ENCODE data around the gene OR6K2. TPM values are rescaled to one million over a fixed set of nuclear protein-coding genes. Genes with fewer than 3 reads are reported as not detected.

OR6K2 gene
- total and polyA plus RNA-seq, 2 of the 13 experiments (the other 11 are each of a cell fraction or from before 2014, with no cell fraction given): not detected

DNA sequence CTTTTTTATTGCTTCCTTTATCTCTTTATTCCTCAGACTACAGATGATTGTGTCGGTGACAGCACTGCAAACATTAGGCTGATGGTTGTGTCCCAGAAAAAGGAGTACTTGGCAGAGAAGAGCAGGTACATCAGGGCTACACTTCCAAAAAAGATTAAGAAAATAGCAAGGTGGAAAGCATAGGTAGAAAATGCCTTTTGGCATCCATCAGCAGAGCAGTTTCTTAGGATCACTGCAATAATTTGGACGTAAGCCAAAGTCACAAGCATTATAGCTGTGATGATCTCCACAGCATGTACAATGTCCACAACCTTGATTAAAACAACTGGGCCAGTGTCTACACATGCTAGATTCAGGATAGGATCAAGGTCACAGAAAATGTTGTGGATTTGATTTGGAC lies 5.9 kb downstream of the OR6K2 start:
- Histone ChIP-seq H3K79me2 (ENCODE audit: insufficient read depth, low read length) (no peaks in the 10 kb centered on the region), H3K4me1 (ENCODE audit: insufficient read depth, low read length) (no peaks in the 10 kb centered on the region), H3K36me3 (replicated peaks in 1 of 2; ENCODE audit: control insufficient read depth in 1 of 2, insufficient read depth in 2 of 2, low read length in 2 of 2) (no peaks in the 10 kb centered on the region), H2AFZ (ENCODE audit: low read length) (no peak overlapping the region), H3K9ac (ENCODE audit: insufficient read depth, low read depth, low read length) (no peak overlapping the region), H4K20me1 (ENCODE audit: insufficient read depth, low read length) (no peaks in the 10 kb centered on the region), H3K9me3 (ENCODE audit: low read length) (no peaks in the 10 kb centered on the region), H3K4me2 (ENCODE audit: low read depth, low read length) (no peak overlapping the region), H3K4me3 (replicated peaks in 1 of 3; ENCODE audit: insufficient read depth in 1 of 3, low read depth in 2 of 3, low read length in 3 of 3) (no peak overlapping the region), H3K27ac (ENCODE audit: extremely low read length, insufficient read depth, low read length) (no peak overlapping the region), H3K27me3 (ENCODE audit: control insufficient read depth in 1 of 2, insufficient read depth in 2 of 2, low read length in 2 of 2) (no peaks in the 10 kb centered on the region)
- in situ Hi-C loops (cut with HindIII; ENCODE audit: extremely low pct_ligation_motif_present, low pct_unique_long_range_greater_than_20kb) (no loop called here), intact Hi-C loops (cut with micrococcal nuclease; ENCODE audit: unreplicated experiment) (no loop called here)
- no peak for TF ChIP-seq STAT5B (CRISPR knock-in tag; IDR thresholded peaks at IDR 0.05)
- no peak for TF ChIP-seq NFRKB (IDR thresholded peaks at IDR 0.05)
- no peak for TF ChIP-seq SRSF4 (IDR thresholded peaks at IDR 0.05; ENCODE audit: low read depth, low read length, poor library complexity, severe bottlenecking)
- TF ChIP-seq ZKSCAN8 (CRISPR knock-in tag; IDR thresholded peaks at IDR 0.05; ENCODE audit: borderline replicate concordance): no peak
- no peak for DNase-seq (ENCODE audit: low spot score)
- BruUV-seq (replicated peaks): no TSS peak
- POLR2A ChIA-PET: no interaction called here
- CTCF ChIA-PET (ENCODE audit: low intra/inter-chr PET ratio, low total read pairs): no interaction called here
- WGBS (ENCODE audit: low lambda C conversion rate): 11% methylated on average over 2 of the region's 2 CpGs
- no peak for FAIRE-seq
- ATAC-seq: no peak

DNA sequence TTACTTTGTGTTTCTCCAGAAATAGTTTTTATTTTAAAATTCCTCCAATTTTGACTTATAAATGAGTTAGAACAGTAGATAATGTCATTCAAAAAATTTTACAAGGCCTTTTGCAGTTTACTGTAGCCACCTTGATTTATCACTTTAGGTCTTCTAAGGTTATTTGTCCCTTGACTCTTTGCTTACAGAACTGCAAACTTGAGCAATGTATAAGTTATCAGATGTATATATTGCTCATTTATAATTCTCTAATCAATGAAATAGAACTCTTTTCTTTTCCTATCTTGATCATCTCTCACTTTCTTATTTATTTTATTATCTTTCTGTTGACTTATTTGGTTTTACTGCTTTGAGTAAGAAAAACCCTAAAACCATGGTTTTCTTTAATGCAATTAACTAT lies 8.1 kb downstream of the OR6K2 start:
- no peaks in the 10 kb centered on the region for H3K27me3 ChIP-seq (ENCODE audit: control insufficient read depth in 1 of 2, insufficient read depth in 2 of 2, low read length in 2 of 2)
- H4K20me1 ChIP-seq (ENCODE audit: insufficient read depth, low read length): no peaks in the 10 kb centered on the region
- intact Hi-C loops (cut with micrococcal nuclease; ENCODE audit: unreplicated experiment): no loop called here
- no peaks in the 10 kb centered on the region for H3K79me2 ChIP-seq (ENCODE audit: insufficient read depth, low read length)
- H3K9me3 ChIP-seq (ENCODE audit: low read length): no peaks in the 10 kb centered on the region
- H3K4me1 ChIP-seq (ENCODE audit: insufficient read depth, low read length): no peaks in the 10 kb centered on the region
- POLR2A ChIA-PET: no interaction called here
- no TSS peak for BruUV-seq (replicated peaks)
- CTCF ChIA-PET (ENCODE audit: low intra/inter-chr PET ratio, low total read pairs): no interaction called here
- H3K9ac ChIP-seq (ENCODE audit: insufficient read depth, low read depth, low read length): no peak overlapping the region
- no peak overlapping the region for H3K4me2 ChIP-seq (ENCODE audit: low read depth, low read length)
- no peaks in the 10 kb centered on the region for H3K36me3 ChIP-seq (replicated peaks in 1 of 2; ENCODE audit: control insufficient read depth in 1 of 2, insufficient read depth in 2 of 2, low read length in 2 of 2)
- FAIRE-seq: no peak
- H3K4me3 ChIP-seq (replicated peaks in 1 of 3; ENCODE audit: insufficient read depth in 1 of 3, low read depth in 2 of 3, low read length in 3 of 3): no peak overlapping the region
- DNase-seq (ENCODE audit: low spot score): no peak
- no peak for ATAC-seq
- no peak overlapping the region for H3K27ac ChIP-seq (ENCODE audit: extremely low read length, insufficient read depth, low read length)
- in situ Hi-C loops (cut with HindIII; ENCODE audit: extremely low pct_ligation_motif_present, low pct_unique_long_range_greater_than_20kb): no loop called here
- no peak overlapping the region for H2AFZ ChIP-seq (ENCODE audit: low read length)
- no peak for TF ChIP-seq MBNL3 (CRISPR knock-in tag; conservative IDR thresholded peaks at IDR 0.05)
- TF ChIP-seq ZNF543 (CRISPR knock-in tag; IDR thresholded peaks at IDR 0.05): no peak
- TF ChIP-seq ASH2L (IDR thresholded peaks at IDR 0.05; ENCODE audit: insufficient read length, low read depth, low read length): no peak
- TF ChIP-seq, protein P1, sequence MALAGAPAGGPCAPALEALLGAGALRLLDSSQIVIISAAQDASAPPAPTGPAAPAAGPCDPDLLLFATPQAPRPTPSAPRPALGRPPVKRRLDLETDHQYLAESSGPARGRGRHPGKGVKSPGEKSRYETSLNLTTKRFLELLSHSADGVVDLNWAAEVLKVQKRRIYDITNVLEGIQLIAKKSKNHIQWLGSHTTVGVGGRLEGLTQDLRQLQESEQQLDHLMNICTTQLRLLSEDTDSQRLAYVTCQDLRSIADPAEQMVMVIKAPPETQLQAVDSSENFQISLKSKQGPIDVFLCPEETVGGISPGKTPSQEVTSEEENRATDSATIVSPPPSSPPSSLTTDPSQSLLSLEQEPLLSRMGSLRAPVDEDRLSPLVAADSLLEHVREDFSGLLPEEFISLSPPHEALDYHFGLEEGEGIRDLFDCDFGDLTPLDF (CRISPR knock-in tag; IDR thresholded peaks at IDR 0.05): no peak
- no peak for TF ChIP-seq NFIC (IDR thresholded peaks at IDR 0.05; ENCODE audit: low read length)
- TF ChIP-seq, protein P2, sequence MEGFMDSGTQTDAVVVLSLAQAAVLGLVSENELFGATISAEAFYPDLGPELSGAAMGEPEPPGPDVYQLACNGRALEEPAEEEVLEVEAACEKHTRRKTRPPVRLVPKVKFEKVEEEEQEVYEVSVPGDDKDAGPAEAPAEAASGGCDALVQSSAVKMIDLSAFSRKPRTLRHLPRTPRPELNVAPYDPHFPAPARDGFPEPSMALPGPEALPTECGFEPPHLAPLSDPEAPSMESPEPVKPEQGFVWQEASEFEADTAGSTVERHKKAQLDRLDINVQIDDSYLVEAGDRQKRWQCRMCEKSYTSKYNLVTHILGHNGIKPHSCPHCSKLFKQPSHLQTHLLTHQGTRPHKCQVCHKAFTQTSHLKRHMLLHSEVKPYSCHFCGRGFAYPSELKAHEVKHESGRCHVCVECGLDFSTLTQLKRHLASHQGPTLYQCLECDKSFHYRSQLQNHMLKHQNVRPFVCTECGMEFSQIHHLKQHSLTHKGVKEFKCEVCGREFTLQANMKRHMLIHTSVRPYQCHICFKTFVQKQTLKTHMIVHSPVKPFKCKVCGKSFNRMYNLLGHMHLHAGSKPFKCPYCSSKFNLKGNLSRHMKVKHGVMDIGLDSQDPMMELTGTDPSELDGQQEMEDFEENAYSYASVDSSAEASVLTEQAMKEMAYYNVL (CRISPR knock-in tag; IDR thresholded peaks at IDR 0.05; ENCODE audit: borderline replicate concordance): no peak
- TF ChIP-seq ZBTB8A (CRISPR knock-in tag; IDR thresholded peaks at IDR 0.05; ENCODE audit: borderline replicate concordance, low read depth): no peak
- TF ChIP-seq RORA (CRISPR knock-in tag; IDR thresholded peaks at IDR 0.05): no peak
- no peak for TF ChIP-seq MED8 (CRISPR knock-in tag; IDR thresholded peaks at IDR 0.05; ENCODE audit: insufficient replicate concordance)
- TF ChIP-seq SMAD9 (CRISPR knock-in tag; IDR thresholded peaks at IDR 0.05): no peak
- TF ChIP-seq YEATS4 (CRISPR knock-in tag; IDR thresholded peaks at IDR 0.05; ENCODE audit: borderline replicate concordance): no peak
- no peak for TF ChIP-seq ZNF225 (CRISPR knock-in tag; IDR thresholded peaks at IDR 0.05)
- TF ChIP-seq, protein P3, sequence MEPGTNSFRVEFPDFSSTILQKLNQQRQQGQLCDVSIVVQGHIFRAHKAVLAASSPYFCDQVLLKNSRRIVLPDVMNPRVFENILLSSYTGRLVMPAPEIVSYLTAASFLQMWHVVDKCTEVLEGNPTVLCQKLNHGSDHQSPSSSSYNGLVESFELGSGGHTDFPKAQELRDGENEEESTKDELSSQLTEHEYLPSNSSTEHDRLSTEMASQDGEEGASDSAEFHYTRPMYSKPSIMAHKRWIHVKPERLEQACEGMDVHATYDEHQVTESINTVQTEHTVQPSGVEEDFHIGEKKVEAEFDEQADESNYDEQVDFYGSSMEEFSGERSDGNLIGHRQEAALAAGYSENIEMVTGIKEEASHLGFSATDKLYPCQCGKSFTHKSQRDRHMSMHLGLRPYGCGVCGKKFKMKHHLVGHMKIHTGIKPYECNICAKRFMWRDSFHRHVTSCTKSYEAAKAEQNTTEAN (CRISPR knock-in tag; conservative IDR thresholded peaks at IDR 0.05): no peak
